HG03342 (cell line): Measurements from ENCODE around the gene MEI1.
A peak's percentile ranks its signal among the peaks of the same experiment; 100 is the strongest.
"Not testable (repeated sequence)": the region's sequence is repeated elsewhere in the genome, so short reads cannot be mapped to it uniquely, and the experiment has no call there.

Experiments
- ATAC-seq: cut with Tn5 transposase; IDR thresholded peaks from one replicate; pipeline ENCODE4 v1.9.1; 2021; ENCODE audit warnings: mild to moderate bottlenecking, moderate library complexity; ENCODE audit not compliant: unreplicated experiment

MEI1 gene

DNA sequence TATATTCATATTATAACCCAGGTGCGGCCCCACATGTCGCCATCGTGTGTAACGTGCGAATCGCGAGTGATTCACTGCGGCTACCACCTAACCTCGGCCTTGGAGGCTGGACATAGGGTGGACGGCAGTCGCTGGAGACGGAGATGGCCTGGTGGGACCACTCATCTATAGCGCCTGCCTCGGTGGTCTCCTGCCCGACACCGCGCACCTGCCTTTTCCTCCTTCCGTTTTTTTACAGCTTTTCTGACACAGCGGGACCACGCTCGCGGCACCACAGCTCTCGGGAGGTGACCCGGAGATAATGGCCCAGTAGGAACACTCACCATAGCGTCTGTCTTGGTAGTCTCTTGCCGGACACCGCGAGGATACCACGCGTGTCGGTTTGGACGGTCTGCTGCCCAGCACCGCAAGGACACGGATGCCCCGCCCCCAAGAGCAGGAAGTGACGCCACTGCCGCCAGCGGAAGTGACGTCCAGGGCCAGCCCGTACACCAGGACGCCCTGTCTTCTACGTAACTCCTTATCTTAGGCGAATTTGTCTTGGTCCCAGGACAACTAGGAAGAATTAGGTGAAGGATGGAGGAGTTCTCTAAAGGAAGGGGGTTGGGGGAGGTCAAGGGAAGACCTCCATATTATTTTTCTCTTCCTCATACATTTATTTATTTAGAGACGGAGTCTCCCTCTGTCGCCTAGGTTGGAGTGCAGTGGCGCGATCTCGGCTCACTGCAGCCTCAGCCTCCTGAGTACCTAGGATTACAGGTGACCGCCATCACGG is 17.1 kb upstream of the MEI1 start:
- peak; percentile 88 for ATAC-seq

DNA sequence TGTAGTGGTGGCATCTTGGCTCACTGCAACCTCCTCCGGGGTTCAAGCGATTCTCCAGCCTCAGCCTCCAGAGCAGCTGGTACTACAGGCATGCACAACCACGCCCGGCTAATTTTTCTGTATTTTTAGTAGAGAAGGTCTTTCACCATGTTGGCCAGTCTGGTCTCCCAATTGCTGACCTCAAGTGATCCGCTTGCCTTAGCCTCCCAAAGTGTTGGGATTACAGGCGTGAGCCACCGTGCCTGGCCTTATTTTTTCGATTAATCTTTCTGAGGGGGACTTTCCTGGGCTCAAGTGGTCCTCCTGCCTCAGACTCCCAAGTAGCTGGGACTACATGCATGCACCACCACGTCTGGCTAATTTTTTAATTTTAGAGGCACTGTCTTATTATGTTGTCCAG is 16.3 kb upstream of the MEI1 start:
- ATAC-seq = no peak

DNA sequence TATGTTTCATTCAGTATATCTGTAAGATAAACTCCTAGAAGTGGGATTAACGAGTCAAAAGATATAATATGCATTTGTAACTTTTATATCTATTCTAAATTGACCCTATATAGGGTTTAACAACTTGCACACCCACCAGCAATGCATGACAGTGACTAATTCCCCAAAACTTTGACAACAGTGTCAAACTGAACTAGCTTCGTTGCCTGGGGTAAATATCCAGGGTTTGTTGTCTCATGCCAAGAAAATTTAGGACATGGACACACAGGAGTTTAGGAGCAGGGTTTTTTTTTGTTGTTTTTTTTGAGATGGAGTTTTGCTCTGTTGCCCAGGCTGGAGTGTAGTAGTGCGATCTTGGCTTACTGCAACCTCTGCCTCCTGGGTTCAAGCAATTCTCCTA is 15.7 kb upstream of the MEI1 start:
- ATAC-seq = no peak

DNA sequence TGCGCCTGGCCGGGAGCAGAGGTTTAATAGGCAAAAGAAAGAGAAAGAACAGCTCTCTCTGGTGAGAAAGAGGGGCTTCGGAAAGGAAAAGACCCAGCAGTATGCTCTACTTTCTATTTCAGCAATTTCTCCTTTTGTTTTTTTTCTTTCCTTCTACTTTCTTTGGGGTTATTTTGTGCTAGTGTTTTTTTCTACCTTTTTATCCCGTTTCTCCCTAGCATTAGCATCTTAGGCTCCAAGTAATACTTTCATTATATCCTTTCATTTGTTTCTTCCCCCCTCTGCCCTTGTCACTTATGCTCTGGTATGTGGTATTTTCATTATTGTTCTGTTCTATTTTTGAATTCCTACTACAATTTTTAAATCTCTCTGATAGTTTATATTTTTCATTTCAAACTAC is 15.1 kb upstream of the MEI1 start:
- ATAC-seq = no peak

DNA sequence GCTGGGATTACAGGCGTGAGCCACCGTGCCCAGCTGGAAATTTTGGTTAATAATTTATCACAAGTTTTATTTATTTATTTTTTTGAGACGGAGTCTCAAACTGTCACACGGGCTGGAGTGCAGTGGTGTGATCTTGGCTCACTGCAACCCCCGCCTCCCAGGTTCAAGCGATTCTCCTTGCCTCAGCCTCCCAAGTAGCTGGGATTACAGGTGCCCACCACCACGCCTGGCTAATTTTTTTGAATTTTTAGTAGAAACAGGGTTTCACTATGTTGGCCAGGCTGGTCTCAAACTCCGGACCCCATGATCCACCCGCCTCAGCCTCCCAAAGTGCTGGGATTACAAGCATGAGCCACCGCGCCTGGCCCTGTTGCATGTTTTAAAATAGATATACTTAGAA is 12.4 kb upstream of the MEI1 start:
- ATAC-seq = not testable (repeated sequence)

DNA sequence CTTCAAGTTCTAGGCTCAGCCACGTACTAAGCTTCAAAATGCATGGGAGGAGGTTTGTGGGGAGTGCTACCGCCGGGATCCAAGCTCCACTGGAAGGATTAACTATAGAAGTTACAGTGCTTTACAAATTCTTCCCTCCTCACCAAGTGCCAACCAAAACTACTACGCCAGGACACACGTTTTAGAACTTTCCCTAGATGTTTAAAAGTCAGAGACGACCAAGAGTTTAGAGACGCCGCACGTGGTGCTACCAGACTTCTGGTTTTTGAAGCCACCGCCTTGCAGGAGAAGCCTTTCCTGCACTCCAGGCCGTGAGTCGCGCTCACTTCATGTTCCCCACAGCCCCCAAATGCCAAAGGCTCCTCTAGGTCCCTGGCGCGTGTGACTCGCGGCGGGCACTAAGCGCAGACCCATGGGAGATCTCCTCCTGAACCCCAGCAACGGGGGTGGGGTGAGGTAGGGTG is 11.4 kb upstream of the MEI1 start:
- peak; percentile 13 for ATAC-seq

DNA sequence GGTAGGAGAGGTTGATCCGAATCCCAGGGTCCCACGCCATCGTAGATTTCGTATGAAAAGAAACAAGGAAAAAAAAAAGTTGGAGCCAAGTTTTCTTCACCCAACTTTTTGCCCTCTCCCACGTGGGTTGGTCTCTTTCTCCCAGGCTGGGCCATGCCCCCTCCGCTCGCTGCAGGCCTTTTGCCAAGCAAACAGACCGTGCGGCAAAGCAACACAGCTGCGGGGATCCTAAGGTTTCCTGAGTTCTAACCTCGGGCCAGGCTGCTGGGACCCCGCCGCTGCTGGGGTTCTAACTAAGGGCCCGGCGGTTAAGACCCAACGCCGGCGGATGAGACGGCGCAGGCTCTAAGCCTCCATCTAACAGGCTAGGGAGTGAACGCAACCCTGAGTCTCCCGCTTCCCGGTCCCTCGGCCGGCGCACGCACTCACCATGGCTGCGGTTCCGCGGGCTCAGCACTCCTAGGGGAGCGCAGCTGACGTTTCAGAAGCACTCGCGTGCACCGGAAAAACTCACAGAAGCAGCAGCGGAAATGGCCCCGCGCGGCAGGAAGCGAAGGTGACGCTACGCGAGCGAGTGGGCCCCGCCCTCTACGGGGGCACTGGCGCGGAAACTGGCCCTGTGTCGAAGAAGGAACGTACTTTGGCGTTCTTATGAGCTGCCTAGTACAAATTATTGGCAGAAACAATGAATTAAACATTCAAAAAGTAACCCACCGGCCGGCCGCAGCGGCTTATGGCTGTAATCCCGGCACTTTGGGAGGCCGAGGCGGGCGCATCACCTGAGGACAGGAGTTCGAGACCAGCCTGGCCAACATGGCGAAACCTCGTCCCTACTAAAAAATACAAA is 10.7 kb upstream of the MEI1 start, which contains the start of gene SNU13:
TSS of gene SNU13 (minus strand) at position 503 of the 847 bp plus-strand sequence. CDS start at position 432, 71 bp downstream.
- ATAC-seq = peak; percentile 92

DNA sequence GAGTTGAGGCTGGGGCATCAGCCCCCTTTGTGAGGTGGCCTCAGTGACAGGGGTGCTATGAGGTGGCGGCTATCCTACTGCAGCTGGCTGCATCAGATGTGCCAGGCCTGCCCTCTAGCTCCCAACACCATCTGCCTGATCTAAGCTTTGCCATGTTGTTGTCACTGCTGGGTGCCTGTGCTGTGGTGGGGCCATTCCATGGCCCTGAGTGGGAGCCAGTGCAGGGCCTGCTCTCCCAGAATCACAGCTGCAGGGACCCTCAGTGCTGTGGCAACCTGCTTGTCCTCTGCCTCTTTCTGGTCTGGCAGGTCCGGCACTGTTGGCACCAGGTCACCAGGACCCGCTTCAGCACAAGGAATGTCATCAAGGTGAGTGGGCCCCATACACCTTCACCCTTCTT is 8.8 kb upstream of the MEI1 start:
- no peak for ATAC-seq

DNA sequence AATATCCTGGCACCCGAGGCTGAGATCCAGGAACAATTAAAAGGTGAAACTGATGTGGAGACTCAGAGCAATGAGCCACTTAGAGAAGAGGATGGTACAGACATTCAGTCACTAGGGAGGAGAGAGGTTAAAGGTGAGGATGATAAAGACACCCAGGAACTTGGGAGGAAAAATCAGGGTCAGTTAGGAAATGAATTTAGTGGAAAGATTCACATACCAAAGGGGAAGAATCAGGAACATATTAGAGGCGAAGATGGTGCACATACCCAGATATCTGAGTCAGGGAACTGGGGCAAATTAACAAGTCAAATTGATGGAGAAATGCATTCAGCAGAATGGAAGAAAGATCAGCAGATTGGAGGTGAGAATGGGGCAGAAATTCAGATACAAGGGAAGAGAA is 4.1 kb upstream of the MEI1 start:
- no peak for ATAC-seq

DNA sequence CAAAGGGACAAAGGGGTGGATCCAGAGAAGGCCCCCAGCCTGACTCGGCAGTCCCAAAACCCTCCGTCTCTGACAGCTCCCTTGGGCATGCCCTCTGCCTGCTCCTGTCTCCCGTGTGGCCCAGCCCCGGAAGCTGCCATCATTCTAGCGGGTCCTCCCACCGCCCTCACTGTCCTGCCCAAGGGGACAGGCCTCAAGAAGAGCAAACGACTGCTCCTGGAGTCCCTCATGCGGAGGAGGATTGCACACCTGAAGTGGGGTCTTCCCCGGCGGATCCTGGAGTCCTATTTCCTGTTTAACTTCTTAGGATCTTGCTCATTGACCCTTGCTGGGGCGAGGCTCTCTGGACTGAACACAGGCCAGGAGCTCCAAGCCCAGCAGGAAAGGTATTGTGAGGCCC is 2.6 kb upstream of the MEI1 start:
- no peak for ATAC-seq

DNA sequence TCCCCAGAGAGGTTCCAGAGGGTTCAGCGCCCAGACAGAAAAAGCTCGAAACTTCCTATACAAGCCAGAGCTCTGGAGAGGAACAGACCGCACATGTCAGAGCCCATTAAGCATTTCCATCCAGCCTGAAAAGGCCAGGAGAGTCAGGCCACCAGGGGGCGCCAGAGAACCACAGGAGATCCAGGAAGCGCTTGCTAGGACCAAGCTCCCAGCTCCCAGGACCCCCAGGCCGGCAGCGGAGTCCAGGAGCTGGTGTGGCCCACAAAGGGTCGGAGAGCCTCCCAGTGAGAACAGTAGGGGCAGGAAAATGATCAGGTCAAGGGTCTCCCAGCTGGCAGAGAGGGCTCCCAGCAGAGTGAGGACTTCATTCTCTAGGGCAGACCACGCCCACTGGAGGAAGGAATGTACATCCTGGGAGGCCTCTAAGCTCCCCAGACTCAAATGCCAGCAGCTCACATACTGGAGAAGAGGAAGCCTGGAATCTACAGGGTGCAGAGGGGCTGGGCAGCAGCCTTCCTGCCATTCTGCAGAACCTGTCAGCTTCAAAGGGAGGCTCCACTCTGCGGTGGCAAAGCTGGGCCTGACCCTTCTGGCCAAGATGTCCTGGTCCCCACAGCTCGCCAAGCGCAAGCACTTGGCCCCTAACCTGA is 2.1 kb upstream of the MEI1 start:
- ATAC-seq = no peak

DNA sequence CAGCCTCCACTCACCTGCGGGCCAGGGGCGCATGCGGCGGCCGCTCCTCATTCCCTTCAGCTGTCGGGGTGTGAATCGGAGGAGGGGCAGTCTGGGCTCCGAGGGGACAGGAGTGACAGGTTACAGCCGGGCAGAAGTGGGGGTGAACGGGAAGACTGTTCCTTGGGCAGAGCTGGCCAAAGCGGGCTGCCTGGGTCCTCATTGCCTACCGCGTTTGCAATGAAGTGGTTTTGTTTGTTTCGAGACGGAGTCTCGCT is 733 bp downstream of the MEI1 start:
- ATAC-seq = no peak

DNA sequence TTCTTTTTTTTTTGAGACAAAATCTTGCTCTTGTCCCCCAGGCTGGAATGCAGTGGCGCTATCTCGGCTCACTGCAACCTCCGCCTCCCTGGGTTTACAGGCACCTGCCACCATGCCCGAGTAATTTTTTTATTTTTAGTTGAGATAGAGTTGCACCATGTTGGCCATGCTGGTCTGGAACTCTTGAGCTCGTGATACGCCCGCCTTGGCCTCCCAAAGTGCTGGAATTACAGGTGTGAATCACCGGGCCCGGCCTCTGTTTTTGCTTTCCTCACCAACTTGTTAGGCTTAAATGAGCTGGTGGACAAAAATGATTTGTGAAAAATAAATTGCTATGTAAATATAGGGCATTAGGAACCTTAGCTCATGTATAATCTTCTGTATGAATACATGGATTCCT is 3.5 kb downstream of the MEI1 start:
- ATAC-seq = no peak

DNA sequence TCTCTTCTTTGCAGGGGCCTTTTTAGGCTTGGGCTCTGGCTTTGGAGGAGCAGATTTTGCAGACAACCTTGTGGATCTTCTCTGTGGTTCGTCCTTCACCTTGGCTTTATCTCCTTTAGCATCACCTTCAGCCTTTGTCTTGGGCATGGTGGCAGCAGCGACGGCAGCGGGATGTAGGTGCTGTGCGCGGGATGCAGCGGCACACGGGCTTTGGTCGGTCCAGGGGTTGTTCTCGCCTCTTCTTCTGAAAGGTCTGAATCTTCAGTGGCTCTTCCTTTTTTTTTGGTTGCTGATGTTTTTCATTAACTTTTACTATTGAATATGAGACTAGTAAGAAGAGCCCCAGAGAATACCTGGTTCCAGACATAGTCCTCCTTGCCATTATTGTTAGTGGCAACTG is 10.0 kb downstream of the MEI1 start:
- ATAC-seq = no peak

DNA sequence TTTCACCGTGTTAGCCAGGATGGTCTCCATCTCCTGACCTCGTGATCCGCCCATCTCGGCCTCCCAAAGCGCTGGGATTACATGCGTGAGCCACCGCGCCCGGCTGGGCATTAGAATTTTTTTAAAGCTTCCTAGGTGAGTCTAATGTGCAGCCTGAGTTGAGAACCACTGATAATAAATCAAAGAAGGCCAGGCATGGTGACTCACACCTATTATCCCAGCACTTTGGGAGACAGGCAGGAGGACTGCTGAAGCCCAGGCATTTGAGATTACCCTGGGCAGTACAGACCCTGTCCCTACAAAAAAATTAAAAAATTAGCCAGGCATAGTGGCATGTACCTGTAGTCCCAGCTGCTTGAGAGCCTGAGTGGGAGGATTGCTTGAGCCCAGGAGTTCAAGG is 13.7 kb downstream of the MEI1 start:
- ATAC-seq = no peak

DNA sequence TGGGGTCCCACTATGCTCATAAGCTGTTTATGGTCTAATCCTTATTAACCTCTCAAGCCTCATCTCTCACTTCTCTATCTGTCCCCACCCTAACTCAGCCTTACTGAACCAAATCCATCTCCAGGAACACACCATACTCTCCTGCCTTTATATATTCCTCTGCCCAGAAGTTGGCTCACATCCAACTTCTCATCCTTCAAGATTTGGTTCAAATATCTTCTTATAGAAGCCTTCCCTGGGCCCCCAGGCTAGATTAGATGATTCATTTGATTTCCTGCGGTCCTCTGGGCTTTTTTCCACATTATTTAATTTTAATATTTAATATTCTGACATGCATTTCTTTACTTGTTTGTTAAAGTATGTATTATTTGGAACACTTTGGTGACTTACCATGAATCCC is 23.2 kb downstream of the MEI1 start:
- ATAC-seq = no peak

DNA sequence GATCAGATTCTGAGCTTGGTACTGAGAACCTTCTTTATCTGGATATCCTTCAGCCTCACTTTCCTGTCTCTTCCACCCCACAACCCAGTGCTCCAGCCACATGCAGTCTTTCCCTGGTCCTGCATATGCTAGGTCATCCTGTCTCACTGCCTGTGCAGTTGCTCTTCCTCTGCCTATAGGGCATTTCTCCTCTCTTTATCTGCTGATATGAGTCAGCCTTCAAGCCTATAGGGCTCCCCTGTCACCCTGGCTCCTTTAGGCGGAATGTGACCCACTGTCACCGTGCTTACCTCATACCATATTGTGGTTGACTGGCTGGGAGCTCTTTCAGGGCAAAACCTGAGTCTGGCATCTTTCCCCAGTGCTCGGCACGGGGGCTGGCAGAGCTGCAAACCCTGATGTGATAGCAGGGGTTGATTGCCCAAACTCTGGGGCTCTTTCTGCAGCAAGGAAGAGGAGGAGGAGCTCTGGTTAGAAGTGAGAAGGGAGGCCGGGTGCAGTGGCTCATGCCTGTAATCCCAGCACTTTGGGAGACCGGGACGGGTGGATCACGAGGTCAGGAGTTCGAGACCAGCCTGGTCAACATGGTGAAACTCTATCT is 26.3 kb downstream of the MEI1 start:
- ATAC-seq = no peak

DNA sequence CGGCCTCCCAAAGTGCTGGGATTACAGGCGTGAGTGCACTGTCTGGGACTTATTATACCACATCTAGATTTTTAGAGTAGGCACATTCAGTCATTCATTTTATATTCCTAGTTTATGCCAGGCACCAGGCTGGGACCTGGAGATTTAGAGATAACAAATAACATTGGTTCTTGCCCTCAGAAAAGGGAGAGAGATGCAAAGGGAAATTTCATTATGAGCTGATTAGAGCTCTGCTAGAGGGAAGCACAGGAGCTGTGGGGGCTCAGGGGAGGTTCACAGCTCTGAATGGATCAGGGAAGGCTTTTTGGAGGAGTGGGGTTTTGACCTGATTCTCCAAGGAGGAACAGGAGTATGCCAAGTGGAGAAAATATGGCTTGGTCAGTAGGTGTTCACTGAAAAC is 32.3 kb downstream of the MEI1 start:
- ATAC-seq = no peak

DNA sequence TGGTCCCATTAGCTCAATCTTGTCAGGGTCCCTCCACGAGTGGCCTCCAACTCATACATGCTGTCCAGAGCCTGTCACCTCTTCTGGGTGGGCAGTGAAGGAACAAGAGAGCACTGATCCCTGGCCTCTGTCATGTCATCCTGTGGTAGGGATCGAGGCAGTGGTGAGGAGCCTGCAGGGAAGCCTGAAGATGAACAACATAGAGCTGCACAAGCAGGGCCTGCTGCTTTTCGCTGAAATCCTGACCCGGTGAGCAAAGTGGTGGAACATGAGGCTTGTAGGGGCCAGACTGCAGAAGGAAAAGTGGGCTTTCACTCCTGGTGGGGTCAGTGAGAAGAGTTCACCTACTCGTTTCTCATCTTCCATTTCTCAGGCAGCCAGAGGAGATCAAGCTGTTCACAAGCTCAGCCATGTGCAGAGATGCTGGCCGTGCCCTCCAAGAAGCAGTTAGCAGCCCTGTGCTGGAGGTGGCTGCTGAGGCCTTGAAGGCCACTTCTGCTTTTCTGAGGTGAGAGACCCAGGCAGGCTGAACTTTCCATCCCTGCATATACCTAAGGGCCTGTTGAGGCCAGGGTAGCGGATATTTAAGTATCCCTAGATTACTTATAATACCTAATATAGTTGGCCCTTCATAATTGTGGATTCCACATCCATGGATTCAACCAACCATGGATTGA is 32.9 kb downstream of the MEI1 start:
- ATAC-seq = no peak

DNA sequence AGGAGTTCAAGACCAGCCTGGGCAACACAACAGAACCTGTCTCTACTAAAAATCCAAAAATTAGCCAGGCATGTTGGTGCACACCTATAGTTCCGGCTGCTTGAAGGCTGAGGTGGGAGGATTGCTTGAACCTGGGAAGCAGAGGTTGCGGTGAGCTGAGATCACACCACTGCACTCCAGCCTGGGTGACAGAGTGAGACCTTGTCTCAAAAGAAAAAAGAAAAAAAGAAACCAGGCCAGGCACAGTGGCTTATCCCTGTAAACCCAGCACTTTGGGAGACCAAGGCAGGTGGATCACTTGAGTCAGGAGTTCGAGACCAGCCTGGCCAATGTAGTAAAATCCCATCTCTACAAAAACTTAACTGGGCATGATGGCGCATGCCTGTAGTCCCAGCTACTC is 33.9 kb downstream of the MEI1 start:
- not testable (repeated sequence) for ATAC-seq

DNA sequence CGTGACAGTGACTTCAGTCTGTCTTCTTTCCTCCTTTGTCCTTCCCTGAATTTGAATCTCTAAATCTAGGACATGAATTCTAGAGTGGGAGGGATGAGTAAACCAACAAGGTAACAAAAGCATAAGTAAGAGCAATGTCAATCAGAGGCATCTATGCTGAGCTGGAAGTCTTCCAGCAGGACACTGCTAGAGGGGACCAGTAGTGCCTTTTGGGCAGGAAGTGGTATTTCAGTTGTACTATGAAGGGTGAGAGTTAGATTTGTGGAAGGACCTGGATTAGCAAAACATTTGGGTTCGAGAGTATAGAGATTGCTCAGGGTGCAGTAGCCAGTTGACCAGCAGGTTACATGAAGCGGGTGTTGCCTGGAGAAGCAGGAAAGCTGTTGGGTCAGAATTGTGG is 40.3 kb downstream of the MEI1 start:
- no peak for ATAC-seq
